Activated CD8-positive, alpha-beta memory T cell treated with anti-CD3 and anti-CD28 coated beads, Interleukin-2, amount 50 U/mL, for 1 hour (primary cell): ENCODE measurements around the gene CEP128.

Experiments used
- DNase-seq: peaks from one replicate; pipeline ENCODE4 v3.0.0-alpha.2; 2020; ENCODE audit errors: extremely low read depth

Gene CEP128

GRCh38 chr14:80678436-80678835 lies 263.1 kb downstream of the CEP128 start:
- no peak for DNase-seq

GRCh38 chr14:80669426-80669825 lies 272.1 kb downstream of the CEP128 start:
- no peak for DNase-seq

- no peak for DNase-seq
Measured at GRCh38 chr14:80664576-80664975, 277.0 kb downstream of the CEP128 start.

- DNase-seq = no peak
Measured at GRCh38 chr14:80663541-80663940, 278.0 kb downstream of the CEP128 start.

GRCh38 chr14:80659783-80660182 lies 281.8 kb downstream of the CEP128 start:
- DNase-seq = no peak

- no peak for DNase-seq
Measured at GRCh38 chr14:80658733-80659132, 282.8 kb downstream of the CEP128 start.

- no peak for DNase-seq
Measured at GRCh38 chr14:80658155-80658554, 283.4 kb downstream of the CEP128 start.

GRCh38 chr14:80653956-80654355 lies 287.6 kb downstream of the CEP128 start:
- no peak for DNase-seq

GRCh38 chr14:80645667-80646413 lies 295.7 kb downstream of the CEP128 start:
- no peak for DNase-seq

GRCh38 chr14:80644826-80645225 lies 296.7 kb downstream of the CEP128 start:
- DNase-seq = no peak

- DNase-seq = no peak
Measured at GRCh38 chr14:80638620-80639515, 302.7 kb downstream of the CEP128 start.

GRCh38 chr14:80637756-80638619 lies 303.6 kb downstream of the CEP128 start:
- DNase-seq = no peak

GRCh38 chr14:80636071-80636470 lies 305.5 kb downstream of the CEP128 start:
- no peak for DNase-seq

GRCh38 chr14:80634106-80634758 lies 307.3 kb downstream of the CEP128 start:
- DNase-seq = no peak

GRCh38 chr14:80629606-80630005 lies 311.9 kb downstream of the CEP128 start:
- DNase-seq = no peak

- DNase-seq = no peak
Measured at GRCh38 chr14:80628547-80628946, 313.0 kb downstream of the CEP128 start.

- no peak for DNase-seq
Measured at GRCh38 chr14:80627745-80628144, 313.8 kb downstream of the CEP128 start.

- no peak for DNase-seq
Measured at GRCh38 chr14:80624581-80624980, 317.0 kb downstream of the CEP128 start.

GRCh38 chr14:80621701-80622100 lies 319.8 kb downstream of the CEP128 start:
- DNase-seq = no peak

GRCh38 chr14:80620434-80620833 lies 321.1 kb downstream of the CEP128 start:
- no peak for DNase-seq

GRCh38 chr14:80618751-80619329 lies 322.7 kb downstream of the CEP128 start:
- no peak for DNase-seq
